Astrocyte (in vitro differentiated cells and primary cell): ENCODE measurements around the gene IDI2. TPM values are rescaled to one million over a fixed set of nuclear protein-coding genes. Genes with fewer than 3 reads are reported as not detected.

Experiments used
- DNase-seq: peaks from one replicate; pipeline ENCODE4 v3.0.0-alpha.2; 2010; ENCODE audit warnings: low read depth
- FAIRE-seq: peaks from 2 replicates; lab custom pipeline; 2011; peaks lifted over from hg19 to GRCh38; lab: Jason Lieb, UNC
- H2AFZ ChIP-seq: 2 replicates; pipeline ENCODE4 v1.6.0; 2012; ENCODE audit warnings: low read depth, low read length, inconsistent platforms
- H3K27ac ChIP-seq: 2 replicates; pipeline ENCODE4 v1.5.1; 2011; ENCODE audit warnings: low read depth, low read length, inconsistent platforms
- H3K27me3 ChIP-seq: 2 replicates; pipeline ENCODE4 v1.6.0; 2011; ENCODE audit warnings: low read length, inconsistent platforms; ENCODE audit not compliant: insufficient read depth
- H3K36me3 ChIP-seq: 2 replicates; pipeline ENCODE4 v1.5.1; 2011; ENCODE audit warnings: low read length, inconsistent platforms; ENCODE audit not compliant: insufficient read depth
- H3K4me1 ChIP-seq: 2 replicates; pipeline ENCODE4 v1.5.1; 2011; ENCODE audit warnings: low read length, inconsistent platforms; ENCODE audit not compliant: insufficient read depth
- H3K4me2 ChIP-seq: 2 replicates; pipeline ENCODE4 v1.6.0; 2012; ENCODE audit warnings: low read length, inconsistent platforms
- H3K4me3 ChIP-seq: 2 replicates; pipeline ENCODE4 v1.5.1; 2011; ENCODE audit warnings: low read depth, mild to moderate bottlenecking, low read length, inconsistent platforms; ENCODE audit not compliant: insufficient read depth
- H3K79me2 ChIP-seq: 2 replicates; pipeline ENCODE4 v1.6.0; 2012; ENCODE audit warnings: mild to moderate bottlenecking, low read length, inconsistent platforms; ENCODE audit not compliant: insufficient read depth
- H3K9ac ChIP-seq: 2 replicates; pipeline ENCODE4 v1.6.0; 2012; ENCODE audit warnings: mild to moderate bottlenecking, low read length, inconsistent platforms
- H3K9me3 ChIP-seq: 2 replicates; pipeline ENCODE4 v1.5.1; 2012; ENCODE audit warnings: low read depth, mild to moderate bottlenecking, low read length, inconsistent platforms; ENCODE audit not compliant: insufficient read depth
- H4K20me1 ChIP-seq: 2 replicates; pipeline ENCODE4 v1.6.0; 2012; ENCODE audit warnings: low read length, inconsistent platforms; ENCODE audit not compliant: insufficient read depth
- H3K27ac Mint-ChIP-seq: one replicate; pipeline ENCODE4 v1.8.0; 2021; ENCODE audit warnings: mild to moderate bottlenecking, mixed read lengths; ENCODE audit not compliant: unreplicated experiment
- H3K27me3 Mint-ChIP-seq: one replicate; pipeline ENCODE4 v1.8.0; 2021; ENCODE audit warnings: low read depth, mixed read lengths; ENCODE audit not compliant: unreplicated experiment
- H3K36me3 Mint-ChIP-seq: one replicate; pipeline ENCODE4 v1.8.0; 2021; ENCODE audit warnings: low read depth, mixed read lengths; ENCODE audit not compliant: unreplicated experiment
- H3K4me1 Mint-ChIP-seq: one replicate; pipeline ENCODE4 v1.8.0; 2021; ENCODE audit warnings: low read depth, mixed read lengths; ENCODE audit not compliant: unreplicated experiment
- H3K4me3 Mint-ChIP-seq: one replicate; pipeline ENCODE4 v1.8.0; 2021; ENCODE audit warnings: mild to moderate bottlenecking, moderate library complexity, mixed read lengths; ENCODE audit not compliant: unreplicated experiment
- H3K9me3 Mint-ChIP-seq: one replicate; pipeline ENCODE4 v1.8.0; 2021; ENCODE audit warnings: mild to moderate bottlenecking, mixed read lengths; ENCODE audit not compliant: unreplicated experiment
- EZH2 ChIP-seq: IDR thresholded peaks from 2 replicates; pipeline ENCODE4 v1.6.1; 2012; ENCODE audit warnings: mild to moderate bottlenecking, low read length, inconsistent platforms; ENCODE audit not compliant: insufficient read depth
- total RNA-seq: library from RNA; stranded (reverse); gene quantifications from 2 replicates; pipeline ENCODE4 v1.2.1, GENCODE V29; 2021
- TF ChIP-seq, protein P1 (sequence below): IDR thresholded peaks from 2 replicates; pipeline ENCODE4 v1.5.1; 2011; ENCODE audit warnings: low read depth, mild to moderate bottlenecking, inconsistent platforms, low read length, moderate library complexity; ENCODE audit not compliant: insufficient read depth

Gene IDI2
- total RNA-seq, 1 donor from 2014 or later, result not detected

DNA sequence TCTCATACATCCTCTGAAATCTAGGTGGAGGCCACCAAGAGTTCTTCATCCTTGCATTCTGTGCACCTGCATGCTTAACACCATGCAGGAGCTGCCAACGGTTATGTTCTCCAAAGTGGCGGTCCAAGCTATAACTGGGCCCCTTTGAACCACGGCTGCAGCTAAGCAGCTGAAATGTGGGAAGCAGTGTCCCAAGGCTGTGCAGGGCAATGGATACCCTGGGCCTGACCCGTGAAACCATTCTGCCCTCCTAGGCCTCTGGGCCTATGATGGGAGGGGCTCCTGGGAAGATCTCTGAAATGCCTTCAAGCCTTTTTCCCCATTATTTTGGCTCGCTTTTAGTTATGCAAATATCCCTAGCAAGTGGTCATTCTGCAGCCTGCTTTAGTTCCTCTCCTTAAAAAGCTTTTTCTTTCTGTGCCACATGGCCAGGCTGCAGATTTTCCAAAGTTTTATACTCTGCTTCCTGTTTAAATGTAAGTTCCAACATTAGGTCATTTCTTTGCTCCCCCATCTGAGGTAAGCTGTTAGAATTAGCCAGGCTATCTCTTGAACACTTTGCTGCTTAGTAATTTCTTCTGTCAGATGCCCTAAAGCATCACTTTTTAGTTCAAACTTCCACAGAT is 45.1 kb downstream of the IDI2 start:
- Histone ChIP-seq H3K36me3 (no peaks in the 10 kb centered on the region), H3K9ac (no peak overlapping the region), H3K9me3 (peaks cover 17% of the 10 kb centered on the region), H3K79me2 (peaks cover 7% of the 10 kb centered on the region), H3K4me3 (no peak overlapping the region), H2AFZ (no peak overlapping the region), H3K27ac (no peak overlapping the region), H3K27me3 (no peaks in the 10 kb centered on the region), H3K4me2 (no peak overlapping the region), H4K20me1 (no peaks in the 10 kb centered on the region), H3K4me1 (peaks cover 1% of the 10 kb centered on the region)
- Mint-ChIP-seq H3K27me3 (no peaks in the 10 kb centered on the region), H3K4me1 (peaks cover 12% of the 10 kb centered on the region), H3K9me3 (peaks cover 22% of the 10 kb centered on the region), H3K4me3 (no peak overlapping the region), H3K36me3 (peaks cover 18% of the 10 kb centered on the region), H3K27ac (no peak overlapping the region)
- DNase-seq, result no peak
- no peak for FAIRE-seq
- TF ChIP-seq, protein P1, sequence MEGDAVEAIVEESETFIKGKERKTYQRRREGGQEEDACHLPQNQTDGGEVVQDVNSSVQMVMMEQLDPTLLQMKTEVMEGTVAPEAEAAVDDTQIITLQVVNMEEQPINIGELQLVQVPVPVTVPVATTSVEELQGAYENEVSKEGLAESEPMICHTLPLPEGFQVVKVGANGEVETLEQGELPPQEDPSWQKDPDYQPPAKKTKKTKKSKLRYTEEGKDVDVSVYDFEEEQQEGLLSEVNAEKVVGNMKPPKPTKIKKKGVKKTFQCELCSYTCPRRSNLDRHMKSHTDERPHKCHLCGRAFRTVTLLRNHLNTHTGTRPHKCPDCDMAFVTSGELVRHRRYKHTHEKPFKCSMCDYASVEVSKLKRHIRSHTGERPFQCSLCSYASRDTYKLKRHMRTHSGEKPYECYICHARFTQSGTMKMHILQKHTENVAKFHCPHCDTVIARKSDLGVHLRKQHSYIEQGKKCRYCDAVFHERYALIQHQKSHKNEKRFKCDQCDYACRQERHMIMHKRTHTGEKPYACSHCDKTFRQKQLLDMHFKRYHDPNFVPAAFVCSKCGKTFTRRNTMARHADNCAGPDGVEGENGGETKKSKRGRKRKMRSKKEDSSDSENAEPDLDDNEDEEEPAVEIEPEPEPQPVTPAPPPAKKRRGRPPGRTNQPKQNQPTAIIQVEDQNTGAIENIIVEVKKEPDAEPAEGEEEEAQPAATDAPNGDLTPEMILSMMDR, result no peak
- TF ChIP-seq EZH2, result no peak

DNA sequence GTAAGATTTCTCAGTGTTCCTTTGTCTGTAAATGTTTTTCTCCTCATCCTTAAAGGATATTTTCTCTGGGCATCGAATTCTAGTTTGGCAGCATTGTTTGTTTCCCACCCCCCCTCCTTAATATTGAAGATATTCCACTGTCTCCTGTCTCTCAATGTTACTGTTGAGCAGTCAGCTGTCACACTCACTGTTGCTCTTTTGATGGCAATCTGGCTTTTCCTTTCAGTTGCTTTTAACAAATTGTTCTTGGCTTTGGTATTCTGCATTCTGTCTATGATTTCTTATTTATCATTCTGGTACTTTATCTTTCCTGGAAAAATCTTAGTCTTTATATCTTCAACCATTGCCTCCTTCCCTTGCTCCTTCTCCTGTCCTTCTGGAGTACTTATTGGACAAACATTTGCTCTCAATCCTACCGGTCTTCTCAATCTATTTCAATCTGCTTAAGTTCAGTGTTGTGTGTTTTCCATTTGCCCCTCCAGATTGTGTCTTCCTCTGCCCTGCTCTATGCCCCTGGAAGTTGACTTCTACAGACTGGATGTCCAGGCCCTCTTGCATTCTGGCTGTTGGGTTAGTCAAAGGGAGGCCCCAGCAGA is 46.7 kb downstream of the IDI2 start:
- H3K79me2 ChIP-seq, result peaks cover 3% of the 10 kb centered on the region
- DNase-seq (no peak), FAIRE-seq (no peak)
- Mint-ChIP-seq H3K4me1 (peaks cover 3% of the 10 kb centered on the region), H3K9me3 (peaks cover 22% of the 10 kb centered on the region), H3K27ac (no peak overlapping the region), H3K27me3 (no peaks in the 10 kb centered on the region), H3K4me3 (no peak overlapping the region), H3K36me3 (peaks cover 21% of the 10 kb centered on the region)
- no peaks in the 10 kb centered on the region for H3K4me1 ChIP-seq
- H3K4me3 ChIP-seq, result no peak overlapping the region
- H4K20me1 ChIP-seq, result no peaks in the 10 kb centered on the region
- no peak overlapping the region for H3K27ac ChIP-seq
- TF ChIP-seq, protein P1, result no peak
- no peak for TF ChIP-seq EZH2
- H3K27me3 ChIP-seq, result no peaks in the 10 kb centered on the region
- H3K9ac ChIP-seq, result no peak overlapping the region
- no peak overlapping the region for H2AFZ ChIP-seq
- H3K36me3 ChIP-seq, result no peaks in the 10 kb centered on the region
- H3K9me3 ChIP-seq, result peaks cover 17% of the 10 kb centered on the region
- H3K4me2 ChIP-seq, result no peak overlapping the region

DNA sequence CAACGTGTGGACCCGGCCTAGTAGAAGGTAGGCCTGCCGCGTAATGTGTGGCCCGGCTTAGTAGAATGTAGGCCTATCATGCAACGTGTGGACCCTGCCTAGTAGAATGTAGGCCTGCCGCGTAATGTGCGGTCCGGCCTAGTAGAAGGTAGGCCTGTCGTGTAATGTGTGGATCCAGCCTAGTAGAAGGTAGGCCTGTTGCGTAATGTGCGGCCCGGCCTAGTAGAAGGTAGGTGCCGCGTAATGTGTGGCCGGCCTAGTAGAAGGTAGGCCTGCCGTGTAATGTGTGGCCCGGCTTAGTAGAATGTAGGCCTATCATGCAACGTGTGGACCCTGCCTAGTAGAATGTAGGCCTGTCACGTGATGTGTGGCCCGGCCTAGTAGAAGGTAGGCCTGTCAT is 49.3 kb downstream of the IDI2 start:
- no peaks in the 10 kb centered on the region for H4K20me1 ChIP-seq
- no peaks in the 10 kb centered on the region for H3K36me3 ChIP-seq
- H3K79me2 ChIP-seq, result peaks cover 3% of the 10 kb centered on the region
- H3K27me3 ChIP-seq, result no peaks in the 10 kb centered on the region
- no peak overlapping the region for H3K9ac ChIP-seq
- TF ChIP-seq, protein P1, result no peak
- TF ChIP-seq EZH2, result no peak
- no peak for DNase-seq
- H3K9me3 ChIP-seq, result peaks cover 17% of the 10 kb centered on the region
- H3K9me3 Mint-ChIP-seq, result peaks cover 29% of the 10 kb centered on the region
- no peak overlapping the region for H3K4me2 ChIP-seq
- no peaks in the 10 kb centered on the region for H3K4me1 ChIP-seq
- peaks cover 25% of the 10 kb centered on the region for H3K36me3 Mint-ChIP-seq
- no peak for FAIRE-seq
- H3K27me3 Mint-ChIP-seq, result peaks cover 3% of the 10 kb centered on the region
- H3K27ac Mint-ChIP-seq, result no peak overlapping the region
- no peak overlapping the region for H3K4me3 Mint-ChIP-seq
- H3K4me3 ChIP-seq, result no peak overlapping the region
- H3K27ac ChIP-seq, result no peak overlapping the region
- H3K4me1 Mint-ChIP-seq, result peaks cover 7% of the 10 kb centered on the region
- no peak overlapping the region for H2AFZ ChIP-seq
